H54 (cell line): ENCODE results near the gene SKA2.
"Not testable (repeated sequence)": the region's sequence is repeated elsewhere in the genome, so short reads cannot be mapped to it uniquely, and the experiment has no call there.

Source experiments
- DNase-seq: peaks from one replicate; pipeline ENCODE4 v3.0.0; 2011; ENCODE audit warnings: low spot score, mixed read lengths; ENCODE audit not compliant: insufficient read length
- FAIRE-seq: peaks from 3 replicates; lab custom pipeline; 2011; peaks lifted over from hg19 to GRCh38; lab: Jason Lieb, UNC
- POLR2A ChIP-seq: IDR thresholded peaks from 2 replicates; pipeline ENCODE4 v1.6.1; 2011; ENCODE audit warnings: low read depth, mild to moderate bottlenecking, low read length

SKA2 gene, protein sequence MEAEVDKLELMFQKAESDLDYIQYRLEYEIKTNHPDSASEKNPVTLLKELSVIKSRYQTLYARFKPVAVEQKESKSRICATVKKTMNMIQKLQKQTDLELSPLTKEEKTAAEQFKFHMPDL

DNA sequence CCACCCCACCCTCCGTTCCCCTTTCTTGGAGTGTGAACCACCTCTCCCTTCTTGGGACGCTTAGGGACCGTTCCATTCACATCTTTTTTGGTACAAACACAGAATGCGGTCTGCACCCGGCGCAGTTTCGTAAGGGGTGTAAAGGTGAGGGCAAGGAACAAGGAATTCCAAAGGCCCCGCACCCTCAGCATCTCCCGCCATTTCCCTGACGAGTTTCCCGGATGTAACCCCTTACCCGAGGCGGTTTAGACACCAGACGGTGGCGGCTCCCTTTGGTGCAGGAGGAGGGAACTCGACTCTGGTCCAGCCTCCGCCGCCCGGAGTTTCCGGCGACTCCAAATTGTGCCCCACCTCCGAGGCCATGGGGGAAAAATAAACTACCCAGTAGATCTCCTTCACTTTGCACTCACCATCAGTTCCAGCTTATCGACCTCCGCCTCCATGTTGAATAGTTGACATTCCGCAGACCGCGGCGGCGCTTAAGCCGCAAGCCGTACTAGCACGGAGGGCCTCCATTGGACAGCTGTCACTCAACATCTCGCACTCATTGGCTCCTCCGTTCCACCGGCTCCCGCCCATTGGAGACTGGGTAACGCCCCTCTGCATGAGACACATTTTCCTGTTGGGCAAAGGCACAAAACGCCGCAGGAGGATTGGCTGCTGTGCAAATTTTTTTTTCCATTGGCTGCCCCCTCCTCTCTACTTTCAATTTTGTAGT, at the start of gene SKA2:
Gene SKA2 (minus strand): TSS at position 466 of the 718 bp plus-strand sequence. CDS start 23 bp downstream, at position 443.
- DNase-seq (peak; percentile 68), FAIRE-seq (peak; percentile 100)
- peak; percentile 51 for TF ChIP-seq POLR2A

DNA sequence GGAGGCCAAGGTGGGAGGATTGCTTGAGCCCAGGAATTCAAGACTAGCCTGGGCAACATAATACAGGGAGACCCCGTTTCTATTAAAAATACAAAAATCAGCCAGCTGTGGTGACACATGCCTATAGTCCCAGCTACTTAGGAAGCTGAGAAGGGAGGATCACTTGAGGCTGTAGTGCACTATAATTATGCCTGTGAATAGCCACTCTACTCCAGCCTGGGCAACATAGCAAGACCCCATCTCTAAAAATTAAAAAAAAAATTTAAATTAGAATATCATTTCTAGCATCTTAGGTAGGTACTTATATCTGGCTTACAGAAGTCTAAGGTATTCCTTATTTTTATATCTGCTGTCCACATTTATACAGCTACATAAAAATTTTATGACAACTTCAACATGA, 47.3 kb upstream of the SKA2 start:
- no peak for FAIRE-seq

DNA sequence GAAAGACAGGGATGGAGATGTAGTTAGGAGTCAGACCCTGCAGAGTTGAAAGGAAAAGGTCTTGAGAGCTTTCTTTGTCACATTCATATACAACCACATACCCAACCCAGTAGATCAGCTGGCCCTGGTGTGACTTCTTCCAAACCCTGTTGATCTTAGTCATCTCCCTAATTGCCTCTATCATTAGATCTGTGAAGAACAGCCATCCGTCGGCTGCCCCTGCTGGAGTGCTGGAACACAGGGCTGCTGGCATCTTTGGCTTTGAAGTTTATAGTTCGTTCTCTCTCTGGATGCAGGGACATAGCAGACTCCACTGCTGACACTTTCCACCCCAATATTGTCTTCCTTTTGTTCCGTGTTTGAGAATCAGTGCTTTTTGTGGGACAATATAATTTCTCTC, 44.4 kb upstream of the SKA2 start:
- no peak for DNase-seq
- FAIRE-seq = no peak
- TF ChIP-seq POLR2A = no peak

More for the DNA sequence above, 47.3 kb upstream of the SKA2 start:
- no peak for TF ChIP-seq POLR2A
- no peak for DNase-seq

DNA sequence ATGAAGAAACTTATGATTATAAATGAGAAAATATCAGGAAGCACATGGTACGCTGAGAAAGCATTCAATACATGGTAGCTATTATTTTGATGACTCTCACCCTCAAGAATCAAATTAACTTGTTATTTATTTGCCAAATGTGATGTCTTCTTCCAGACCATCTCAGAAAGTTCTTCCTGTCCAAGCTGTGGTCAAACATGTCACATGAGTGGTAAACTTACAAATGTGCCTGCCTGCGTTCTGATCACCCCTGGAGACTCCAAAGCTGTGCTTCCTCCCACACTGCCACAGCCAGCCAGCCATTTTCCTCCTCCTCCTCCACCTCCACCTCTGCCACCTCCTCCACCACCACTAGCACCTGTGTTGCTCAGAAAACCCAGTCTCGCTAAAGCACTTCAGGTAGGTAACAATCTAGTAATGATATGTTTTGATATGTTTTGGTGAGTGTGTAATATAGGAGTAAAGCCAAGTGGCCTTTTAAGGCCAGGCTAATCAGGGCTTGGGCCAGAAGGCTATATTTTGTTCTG, 38.4 kb upstream of the SKA2 start:
- DNase-seq (no peak), FAIRE-seq (no peak)
- no peak for TF ChIP-seq POLR2A

DNA sequence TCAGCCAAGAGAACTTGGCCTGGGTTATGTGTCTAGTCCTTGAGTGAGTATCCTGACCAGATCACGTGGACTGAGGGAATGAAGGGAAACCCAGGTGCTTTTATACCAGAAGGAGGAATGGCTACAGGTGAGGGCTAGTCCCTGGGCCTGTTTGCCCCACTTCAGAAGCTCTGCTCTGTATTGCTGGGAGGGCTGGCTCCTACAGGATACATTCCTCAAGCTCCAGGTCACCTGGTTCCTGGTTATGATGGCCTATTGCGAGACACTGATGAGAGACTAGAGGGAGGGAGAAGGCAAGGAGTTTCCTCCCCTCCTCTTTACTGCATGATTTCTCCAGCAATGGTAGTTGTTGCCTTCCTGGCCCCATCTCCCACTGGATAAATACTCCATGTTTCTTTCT, 35.8 kb upstream of the SKA2 start:
- no peak for TF ChIP-seq POLR2A
- FAIRE-seq = no peak
- no peak for DNase-seq

DNA sequence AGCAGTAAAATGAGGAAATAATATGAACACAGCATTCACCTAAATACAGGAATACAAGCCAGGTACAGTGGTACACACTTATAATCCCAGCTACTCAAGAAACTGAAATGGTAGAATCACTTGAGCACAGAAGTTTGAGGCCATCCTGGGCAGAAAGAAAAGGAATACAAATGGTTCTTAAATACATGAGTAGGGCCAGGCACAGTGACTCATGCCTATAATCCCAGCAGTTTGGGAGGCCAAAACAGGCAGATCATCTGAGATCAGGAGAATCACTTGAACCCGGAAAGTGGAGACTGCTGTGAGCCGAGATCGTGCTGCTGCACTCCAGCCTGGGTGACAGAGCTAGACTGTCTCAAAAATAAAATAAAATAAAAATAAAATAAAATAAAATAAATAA, 31.9 kb upstream of the SKA2 start:
- FAIRE-seq (no peak), DNase-seq (no peak)
- no peak for TF ChIP-seq POLR2A

DNA sequence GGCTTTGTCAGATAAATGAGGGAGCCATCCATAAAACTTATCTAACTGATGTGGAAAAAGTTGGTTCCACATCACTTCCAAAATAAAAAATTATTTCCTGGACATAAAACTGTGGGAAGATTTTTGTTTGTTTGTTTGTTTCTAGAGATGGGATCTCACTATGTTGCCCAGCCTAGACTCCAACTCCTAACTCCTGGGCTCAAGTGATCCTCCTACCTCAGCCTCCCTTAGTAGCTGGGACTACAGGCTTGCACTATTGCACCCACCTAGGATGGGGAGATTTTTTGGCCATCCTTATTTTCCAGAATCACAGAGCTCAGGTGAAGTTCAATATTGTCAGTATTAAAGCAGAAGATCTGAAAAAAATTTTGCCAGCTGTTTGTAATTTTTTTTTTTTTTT, 31.0 kb upstream of the SKA2 start:
- DNase-seq (no peak), FAIRE-seq (no peak)
- TF ChIP-seq POLR2A = no peak

DNA sequence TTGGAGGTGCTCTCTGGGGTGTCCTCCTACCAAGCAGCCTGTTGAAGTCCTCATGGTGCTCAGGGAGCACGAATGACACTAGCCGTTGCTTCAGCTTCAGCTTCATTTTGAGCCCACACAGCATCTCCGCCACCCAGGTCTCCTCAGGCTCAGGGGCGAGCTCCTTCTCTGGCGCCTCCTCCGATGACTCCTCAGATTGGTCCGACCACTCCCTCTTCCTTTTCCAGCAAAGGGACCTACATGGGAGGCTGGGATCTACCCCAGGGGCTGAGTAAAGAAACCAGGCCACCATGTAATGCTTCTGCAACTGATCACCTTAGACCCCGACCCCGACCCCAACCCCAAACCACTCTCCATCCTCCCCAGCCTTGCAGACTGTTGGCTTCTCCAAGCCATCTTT, 26.5 kb upstream of the SKA2 start:
- FAIRE-seq (no peak), DNase-seq (no peak)
- TF ChIP-seq POLR2A = no peak

DNA sequence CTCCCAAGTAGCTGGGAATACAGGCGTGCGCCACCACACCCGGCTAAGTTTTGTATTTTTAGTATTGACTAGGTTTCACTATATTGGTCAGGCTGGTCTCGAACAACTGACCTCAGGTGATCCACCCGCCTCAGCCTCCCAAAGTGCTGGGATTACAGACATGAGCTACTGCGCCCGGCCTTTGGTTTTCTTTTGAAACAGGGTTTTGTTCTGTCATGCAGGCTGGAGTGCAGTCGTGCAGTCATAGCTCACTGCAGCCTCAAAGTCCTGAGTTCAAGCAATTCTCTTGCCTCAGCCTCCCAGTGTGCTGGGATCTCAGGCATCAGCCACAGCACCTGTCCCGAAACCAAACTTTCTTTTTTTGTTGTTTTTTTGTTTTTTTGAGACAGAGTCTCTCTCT, 25.6 kb upstream of the SKA2 start:
- no peak for DNase-seq
- TF ChIP-seq POLR2A = no peak
- FAIRE-seq = no peak

DNA sequence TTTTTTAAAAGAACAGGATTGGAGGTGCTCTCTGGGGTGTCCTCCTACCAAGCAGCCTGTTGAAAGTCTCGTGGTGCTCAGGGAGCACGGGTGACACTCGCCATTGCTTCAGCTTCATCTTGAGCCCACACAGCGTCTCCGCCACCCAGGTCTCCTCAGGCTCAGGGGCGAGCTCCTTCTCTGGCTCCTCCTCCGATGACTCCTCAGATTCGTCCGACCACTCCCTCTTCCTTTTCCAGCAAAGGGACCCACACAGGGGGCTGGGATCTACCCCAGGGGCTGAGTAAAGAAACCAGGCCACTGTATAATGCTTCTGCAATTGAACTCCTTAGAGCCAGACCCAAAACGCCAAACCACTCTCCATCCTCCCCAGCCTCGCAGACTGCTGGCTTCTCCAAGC, 24.6 kb upstream of the SKA2 start:
- FAIRE-seq, DNase-seq: not testable (repeated sequence)

DNA sequence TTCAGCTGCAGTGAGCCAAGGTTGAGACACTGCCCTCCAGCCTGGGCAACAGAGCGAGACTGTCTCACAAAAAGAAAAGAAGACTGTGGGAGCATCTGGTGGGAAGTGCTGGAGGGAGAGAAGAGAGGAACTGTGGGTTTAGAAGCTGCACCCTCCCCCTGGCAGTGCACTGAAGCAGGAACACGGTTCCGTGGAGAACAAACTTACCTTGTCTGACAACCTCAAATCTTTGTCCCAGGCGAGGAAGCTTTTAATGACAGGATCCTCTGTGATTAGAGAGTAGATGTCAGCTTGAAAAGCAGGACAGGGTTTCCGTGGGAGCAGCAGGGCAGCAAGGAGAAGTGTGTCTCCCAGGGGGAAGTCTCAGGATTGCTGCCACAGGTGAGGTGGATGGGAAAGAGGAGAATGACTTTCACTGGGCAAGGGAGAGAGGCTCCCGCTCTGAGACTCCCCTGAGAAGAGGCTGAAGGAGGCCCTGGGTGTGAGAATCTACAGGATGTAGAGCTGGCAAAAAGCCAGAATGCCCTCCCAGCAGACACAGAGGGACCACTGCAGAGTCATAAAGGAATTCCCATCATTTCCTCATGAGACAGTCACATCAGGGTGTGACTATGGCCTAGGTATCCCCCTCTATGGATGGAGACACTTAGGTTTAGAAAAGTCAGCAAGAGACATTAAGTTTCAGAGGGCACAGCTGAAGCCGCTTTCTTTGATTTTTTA, 23.4 kb upstream of the SKA2 start:
- no peak for TF ChIP-seq POLR2A
- no peak for FAIRE-seq
- DNase-seq = no peak

DNA sequence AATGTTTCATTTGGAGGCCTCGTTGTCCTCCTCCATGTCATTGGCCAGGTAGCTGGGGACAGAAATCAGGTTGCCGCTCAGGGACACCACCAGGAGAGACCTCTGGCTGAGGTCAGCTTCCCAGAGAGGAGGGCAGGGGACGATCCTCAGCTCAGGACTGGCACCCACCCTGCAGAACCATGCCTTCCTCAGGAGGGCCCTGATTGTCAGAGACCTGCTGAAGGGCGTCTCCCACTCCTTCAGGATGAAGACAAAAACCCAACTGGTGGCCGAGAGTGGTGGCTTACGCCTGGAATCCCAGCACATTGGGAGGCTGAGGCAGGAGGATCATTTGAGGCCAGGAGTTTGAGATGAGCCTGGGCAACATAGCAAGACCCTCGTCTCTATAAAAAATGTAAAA, 20.1 kb upstream of the SKA2 start:
- no peak for FAIRE-seq

DNA sequence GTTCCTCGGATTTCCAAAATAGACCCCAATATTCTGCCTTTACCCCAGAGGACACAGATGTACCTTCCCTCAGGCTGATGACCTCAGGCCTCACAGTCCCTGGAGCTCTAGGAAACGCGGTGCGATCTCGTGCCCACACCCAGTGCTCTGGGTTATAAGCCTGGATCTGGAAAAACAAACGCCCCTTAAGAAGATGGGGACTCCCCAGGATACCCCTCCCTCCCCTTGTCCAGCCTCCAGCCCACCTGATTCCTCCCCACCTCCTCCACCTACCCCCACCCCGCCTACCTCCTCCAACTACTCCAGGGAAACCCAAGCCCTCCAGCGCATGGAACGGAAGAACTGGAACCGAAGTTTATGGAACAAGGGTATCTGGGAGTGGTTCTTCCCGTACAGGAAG, 19.7 kb upstream of the SKA2 start:
- DNase-seq = no peak
- no peak for FAIRE-seq
- TF ChIP-seq POLR2A = no peak

More for the DNA sequence above, 20.1 kb upstream of the SKA2 start:
- TF ChIP-seq POLR2A = no peak
- no peak for DNase-seq

DNA sequence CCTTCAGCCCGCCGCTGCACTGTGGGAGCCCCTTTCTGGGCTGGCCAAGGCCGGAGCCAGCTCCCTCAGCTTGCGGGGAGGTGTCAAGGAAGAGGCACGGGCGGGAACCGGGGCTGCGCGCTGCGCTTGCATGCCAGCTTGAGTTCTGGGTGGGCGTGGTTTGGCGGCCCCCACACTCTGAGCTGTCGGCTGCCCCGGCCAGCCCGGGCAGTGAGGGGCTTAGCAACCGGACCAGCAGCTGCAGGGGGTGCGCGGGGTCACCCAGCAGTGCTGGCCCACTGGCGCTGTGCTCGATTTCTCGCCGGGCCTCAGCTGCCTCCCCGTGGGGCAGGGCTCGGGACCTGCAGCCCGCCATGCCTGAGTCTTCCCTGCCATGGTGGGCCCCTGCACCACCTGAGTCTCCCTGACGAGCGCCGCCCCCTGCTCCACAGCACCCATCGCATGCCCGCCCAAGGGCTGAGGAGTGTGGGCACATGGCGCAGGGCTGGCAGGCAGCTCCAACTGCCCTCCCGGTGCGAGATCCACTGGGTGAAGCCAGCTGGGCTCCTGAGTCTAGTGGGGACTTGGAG, 17.5 kb upstream of the SKA2 start:
- no peak for FAIRE-seq
- TF ChIP-seq POLR2A = no peak
- no peak for DNase-seq
